Measurements from ENCODE around the gene DKKL1. TPM values are rescaled to one million over a fixed set of nuclear protein-coding genes. Genes with fewer than 3 reads are reported as not detected.

DKKL1 gene
- total RNA-seq, 1 donor, result 0.36 TPM

DNA sequence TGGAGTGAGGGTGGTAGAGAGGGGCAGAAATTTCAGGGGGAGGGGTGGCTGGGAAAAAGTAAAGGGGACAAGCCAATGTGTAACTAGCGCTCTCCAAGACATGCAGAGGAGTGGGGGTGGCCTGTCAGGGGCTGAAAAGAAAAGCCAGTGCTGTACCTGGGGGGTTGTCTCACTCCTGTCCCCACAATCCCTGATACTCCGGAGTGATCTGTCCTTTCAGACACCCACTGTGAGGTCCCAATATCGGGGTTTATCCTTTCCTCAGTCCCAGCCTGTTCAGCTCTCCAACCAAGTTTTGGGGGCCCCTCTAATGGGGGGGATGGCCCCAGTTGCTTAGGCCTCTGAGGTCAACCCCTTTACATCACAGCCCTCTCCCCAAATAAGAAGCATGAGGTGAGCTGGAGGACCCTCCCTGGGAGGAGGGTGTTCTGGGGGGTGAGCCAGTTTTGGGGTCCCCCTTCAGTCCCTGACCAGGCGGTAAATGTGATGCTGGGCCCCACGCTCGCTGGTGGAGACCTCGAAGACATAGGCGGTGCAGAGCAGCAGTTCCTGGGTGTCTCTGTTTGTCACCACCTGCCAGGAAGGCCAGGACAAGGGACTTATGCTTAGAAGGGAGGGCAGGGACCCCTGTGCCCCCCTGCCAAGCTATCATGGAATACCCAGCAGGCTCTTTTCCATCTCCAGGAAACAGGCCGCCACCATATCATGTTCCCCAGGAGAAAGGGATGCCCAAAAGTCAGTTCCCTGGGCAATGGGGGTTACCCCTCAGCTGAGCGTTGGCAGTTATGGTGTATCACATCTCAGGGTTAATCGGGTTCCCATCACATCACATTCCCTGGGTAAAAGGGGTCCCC lies 22.6 kb upstream of the DKKL1 start:
- peaks cover 16% of the 10 kb centered on the region for H3K36me3 ChIP-seq (ENCODE audit: insufficient read depth, low read length)
- H3K27ac ChIP-seq (ENCODE audit: low read depth, low read length), result no peak overlapping the region
- H3K4me1 ChIP-seq (ENCODE audit: insufficient read depth, low read length), result peaks cover 8% of the 10 kb centered on the region
- no peaks in the 10 kb centered on the region for H3K79me2 ChIP-seq (ENCODE audit: insufficient read depth, low read length)
- no peaks in the 10 kb centered on the region for H3K9me3 ChIP-seq (ENCODE audit: low read depth, low read length)
- H2AFZ ChIP-seq (ENCODE audit: low read length), result no peak overlapping the region
- TF ChIP-seq, protein P1, sequence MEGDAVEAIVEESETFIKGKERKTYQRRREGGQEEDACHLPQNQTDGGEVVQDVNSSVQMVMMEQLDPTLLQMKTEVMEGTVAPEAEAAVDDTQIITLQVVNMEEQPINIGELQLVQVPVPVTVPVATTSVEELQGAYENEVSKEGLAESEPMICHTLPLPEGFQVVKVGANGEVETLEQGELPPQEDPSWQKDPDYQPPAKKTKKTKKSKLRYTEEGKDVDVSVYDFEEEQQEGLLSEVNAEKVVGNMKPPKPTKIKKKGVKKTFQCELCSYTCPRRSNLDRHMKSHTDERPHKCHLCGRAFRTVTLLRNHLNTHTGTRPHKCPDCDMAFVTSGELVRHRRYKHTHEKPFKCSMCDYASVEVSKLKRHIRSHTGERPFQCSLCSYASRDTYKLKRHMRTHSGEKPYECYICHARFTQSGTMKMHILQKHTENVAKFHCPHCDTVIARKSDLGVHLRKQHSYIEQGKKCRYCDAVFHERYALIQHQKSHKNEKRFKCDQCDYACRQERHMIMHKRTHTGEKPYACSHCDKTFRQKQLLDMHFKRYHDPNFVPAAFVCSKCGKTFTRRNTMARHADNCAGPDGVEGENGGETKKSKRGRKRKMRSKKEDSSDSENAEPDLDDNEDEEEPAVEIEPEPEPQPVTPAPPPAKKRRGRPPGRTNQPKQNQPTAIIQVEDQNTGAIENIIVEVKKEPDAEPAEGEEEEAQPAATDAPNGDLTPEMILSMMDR (IDR thresholded peaks at IDR 0.05; ENCODE audit: extremely low read depth, low read depth, low read length), result no peak
- no peaks in the 10 kb centered on the region for H3K27me3 ChIP-seq (ENCODE audit: insufficient read depth, low read length)
- peaks cover 2% of the 10 kb centered on the region for H4K20me1 ChIP-seq (ENCODE audit: insufficient read depth, low read length)
- no peak overlapping the region for H3K4me2 ChIP-seq (ENCODE audit: insufficient read depth, low read length)
- no peak overlapping the region for H3K4me3 ChIP-seq (ENCODE audit: insufficient read depth, low read length)
- peak; percentile 80 for DNase-seq (ENCODE audit: insufficient read length, low spot score, missing footprints)

DNA sequence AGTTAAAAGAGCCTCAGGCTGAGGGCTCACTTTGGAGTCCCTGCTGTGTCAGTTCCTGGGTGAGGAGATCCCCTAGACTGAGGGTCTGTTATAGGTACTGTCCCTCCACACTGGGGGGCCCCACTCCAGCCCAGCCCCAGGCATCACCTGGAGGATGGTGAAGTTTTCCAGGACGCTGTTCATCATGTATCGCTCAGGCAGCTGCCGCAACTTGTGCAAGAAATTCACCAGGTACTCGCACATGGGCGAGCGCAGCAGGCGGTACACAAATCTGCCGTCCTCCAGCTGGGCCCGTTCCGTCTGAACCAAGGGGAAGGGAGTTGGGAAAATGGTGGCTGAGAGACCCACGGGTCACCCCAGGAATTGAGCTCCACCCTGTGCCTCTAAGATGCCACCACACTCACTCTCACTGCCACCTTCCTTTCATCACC lies 21.4 kb upstream of the DKKL1 start:
- H3K79me2 ChIP-seq (ENCODE audit: insufficient read depth, low read length), result no peaks in the 10 kb centered on the region
- H3K4me1 ChIP-seq (ENCODE audit: insufficient read depth, low read length), result peaks cover 8% of the 10 kb centered on the region
- no peak overlapping the region for H2AFZ ChIP-seq (ENCODE audit: low read length)
- H3K27ac ChIP-seq (ENCODE audit: low read depth, low read length), result no peak overlapping the region
- peaks cover 23% of the 10 kb centered on the region for H3K36me3 ChIP-seq (ENCODE audit: insufficient read depth, low read length)
- no peaks in the 10 kb centered on the region for H3K9me3 ChIP-seq (ENCODE audit: low read depth, low read length)
- H3K4me3 ChIP-seq (ENCODE audit: insufficient read depth, low read length), result no peak overlapping the region
- TF ChIP-seq, protein P1 (IDR thresholded peaks at IDR 0.05; ENCODE audit: extremely low read depth, low read depth, low read length), result no peak
- no peak overlapping the region for H3K4me2 ChIP-seq (ENCODE audit: insufficient read depth, low read length)
- H4K20me1 ChIP-seq (ENCODE audit: insufficient read depth, low read length), result peaks cover 2% of the 10 kb centered on the region
- peak; percentile 35 for DNase-seq (ENCODE audit: insufficient read length, low spot score, missing footprints)
- no peaks in the 10 kb centered on the region for H3K27me3 ChIP-seq (ENCODE audit: insufficient read depth, low read length)

DNA sequence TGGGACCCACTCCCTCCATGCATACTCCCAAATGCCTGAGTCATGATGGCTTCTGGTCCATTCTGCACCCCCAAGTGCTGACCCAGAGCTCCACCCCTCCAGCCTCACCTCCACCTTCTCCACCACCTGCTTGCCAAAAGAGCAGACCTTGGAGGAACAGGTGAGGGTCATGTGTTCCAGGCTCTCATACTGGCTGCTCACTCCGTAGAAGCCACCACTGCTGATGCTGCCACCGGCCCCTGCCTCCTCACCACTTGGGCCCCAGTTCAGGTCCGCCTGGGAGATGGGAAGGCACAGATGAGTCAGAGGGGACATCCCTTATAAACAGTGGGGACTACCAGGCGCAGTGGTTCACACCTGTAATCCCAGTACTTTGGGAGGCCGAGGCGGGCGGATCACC lies 20.6 kb upstream of the DKKL1 start:
- peak; percentile 67 for DNase-seq (ENCODE audit: insufficient read length, low spot score, missing footprints)
- TF ChIP-seq, protein P1 (IDR thresholded peaks at IDR 0.05; ENCODE audit: extremely low read depth, low read depth, low read length), result no peak
- peaks cover 30% of the 10 kb centered on the region for H3K36me3 ChIP-seq (ENCODE audit: insufficient read depth, low read length)

More for the DNA sequence above, 20.6 kb upstream of the DKKL1 start:
- peaks cover 2% of the 10 kb centered on the region for H4K20me1 ChIP-seq (ENCODE audit: insufficient read depth, low read length)
- H3K4me1 ChIP-seq (ENCODE audit: insufficient read depth, low read length), result peaks cover 8% of the 10 kb centered on the region
- no peaks in the 10 kb centered on the region for H3K79me2 ChIP-seq (ENCODE audit: insufficient read depth, low read length)
- H3K27me3 ChIP-seq (ENCODE audit: insufficient read depth, low read length), result no peaks in the 10 kb centered on the region
- H2AFZ ChIP-seq (ENCODE audit: low read length), result no peak overlapping the region
- H3K4me2 ChIP-seq (ENCODE audit: insufficient read depth, low read length), result no peak overlapping the region
- H3K9me3 ChIP-seq (ENCODE audit: low read depth, low read length), result no peaks in the 10 kb centered on the region
- H3K4me3 ChIP-seq (ENCODE audit: insufficient read depth, low read length), result no peak overlapping the region
- H3K27ac ChIP-seq (ENCODE audit: low read depth, low read length), result no peak overlapping the region
